ENCODE measurements around the gene PAK5.

GRCh38 chr20:9592419-9592818 lies 246.5 kb downstream of the PAK5 start:
- TF ChIP-seq CTCF (IDR thresholded peaks at IDR 0.05), result no peak
- TF ChIP-seq JUN (IDR thresholded peaks at IDR 0.05), result no peak
- TF ChIP-seq RARB (CRISPR knock-in tag; IDR thresholded peaks at IDR 0.05), result no peak
- TF ChIP-seq, protein P1, sequence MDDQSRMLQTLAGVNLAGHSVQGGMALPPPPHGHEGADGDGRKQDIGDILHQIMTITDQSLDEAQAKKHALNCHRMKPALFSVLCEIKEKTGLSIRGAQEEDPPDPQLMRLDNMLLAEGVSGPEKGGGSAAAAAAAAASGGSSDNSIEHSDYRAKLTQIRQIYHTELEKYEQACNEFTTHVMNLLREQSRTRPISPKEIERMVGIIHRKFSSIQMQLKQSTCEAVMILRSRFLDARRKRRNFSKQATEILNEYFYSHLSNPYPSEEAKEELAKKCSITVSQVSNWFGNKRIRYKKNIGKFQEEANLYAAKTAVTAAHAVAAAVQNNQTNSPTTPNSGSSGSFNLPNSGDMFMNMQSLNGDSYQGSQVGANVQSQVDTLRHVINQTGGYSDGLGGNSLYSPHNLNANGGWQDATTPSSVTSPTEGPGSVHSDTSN (IDR thresholded peaks at IDR 0.05), result no peak
- no peak for TF ChIP-seq POLR2A (IDR thresholded peaks at IDR 0.05; ENCODE audit: low read length)
- TF ChIP-seq FOSL2 (IDR thresholded peaks at IDR 0.05), result no peak
- no peak for TF ChIP-seq FOSL2 (CRISPR knock-in tag; IDR thresholded peaks at IDR 0.05)
- no peak for TF ChIP-seq EHMT2 (IDR thresholded peaks at IDR 0.05; ENCODE audit: low read depth)
- TF ChIP-seq USF2 (IDR thresholded peaks at IDR 0.05), result no peak
- no peak for TF ChIP-seq CHD4 (IDR thresholded peaks at IDR 0.05; ENCODE audit: borderline replicate concordance)
- no peak for TF ChIP-seq MYC (IDR thresholded peaks at IDR 0.05; ENCODE audit: borderline replicate concordance, low read length)
- no peak for TF ChIP-seq RAD21 (conservative IDR thresholded peaks at IDR 0.05 in 1 of 2, IDR thresholded peaks at IDR 0.05 in 1 of 2)
- TF ChIP-seq JUNB (IDR thresholded peaks at IDR 0.05), result no peak
- no peak for TF ChIP-seq MAZ (IDR thresholded peaks at IDR 0.05; ENCODE audit: borderline replicate concordance, low read depth, low read length)
- TF ChIP-seq EP300 (IDR thresholded peaks at IDR 0.05), result no peak
